Endometrium (tissue), 2 donors: ENCODE measurements around the gene ZNF791.
"Not testable (repeated sequence)": the region's sequence is repeated elsewhere in the genome, so short reads cannot be mapped to it uniquely, and the experiment has no call there.

Source experiments
- FAIRE-seq: peaks from 2 replicates; lab custom pipeline; 2012; peaks lifted over from hg19 to GRCh38; lab: Jason Lieb, UNC
- donor health status: control.
- donor health status: control.

The ZNF791 gene

GRCh38 chr19:12610540-12611360 is at the start of gene ZNF791, which contains the start of gene ZNF490:
Gene ZNF791 (plus strand): TSS chr19:12610920. CDS start chr19:12611080, 160 bp downstream.
Gene ZNF490 (minus strand): TSS chr19:12610813. CDS start chr19:12610680, 133 bp downstream.
- FAIRE-seq: peak; percentile 95

DNA sequence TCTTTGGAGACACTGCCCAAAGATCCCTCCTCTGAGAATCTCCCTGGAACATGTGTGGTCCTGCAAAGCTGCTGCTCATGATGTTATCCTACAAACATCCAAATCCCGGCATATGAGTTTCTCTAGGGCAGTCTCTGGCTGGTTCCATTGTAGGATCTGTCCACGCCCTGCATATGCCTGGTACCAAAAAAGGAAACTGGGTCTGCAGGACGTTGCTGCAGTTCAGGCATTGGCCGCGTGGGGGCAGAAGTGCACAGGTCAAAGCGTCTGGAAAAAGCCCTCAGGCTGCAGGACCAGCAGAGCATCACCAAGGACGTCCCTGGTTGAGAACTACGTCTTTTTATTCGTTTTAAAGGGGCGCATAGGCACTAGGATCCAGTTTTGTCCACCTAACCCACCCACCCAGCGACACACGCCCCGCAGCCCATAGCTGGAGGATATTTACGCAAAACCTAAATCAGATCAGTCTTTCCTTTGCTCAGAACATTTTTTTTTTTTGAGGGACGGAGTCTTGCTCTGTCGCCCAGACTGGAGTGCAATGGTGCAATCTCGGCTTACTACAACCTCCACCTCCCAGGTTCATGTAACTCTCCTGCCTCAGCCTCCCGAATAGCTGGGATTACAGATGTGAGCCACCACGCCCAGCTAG is 46.6 kb upstream of the ZNF791 start:
- peak; percentile 72 for FAIRE-seq

- not testable (repeated sequence) for FAIRE-seq
These were observed 44.3 kb upstream of the ZNF791 start for GRCh38 chr19:12566380-12566779.

GRCh38 chr19:12567951-12568350 is 42.8 kb upstream of the ZNF791 start:
- no peak for FAIRE-seq

- no peak for FAIRE-seq
These were observed 36.7 kb upstream of the ZNF791 start for GRCh38 chr19:12574036-12574435.

DNA sequence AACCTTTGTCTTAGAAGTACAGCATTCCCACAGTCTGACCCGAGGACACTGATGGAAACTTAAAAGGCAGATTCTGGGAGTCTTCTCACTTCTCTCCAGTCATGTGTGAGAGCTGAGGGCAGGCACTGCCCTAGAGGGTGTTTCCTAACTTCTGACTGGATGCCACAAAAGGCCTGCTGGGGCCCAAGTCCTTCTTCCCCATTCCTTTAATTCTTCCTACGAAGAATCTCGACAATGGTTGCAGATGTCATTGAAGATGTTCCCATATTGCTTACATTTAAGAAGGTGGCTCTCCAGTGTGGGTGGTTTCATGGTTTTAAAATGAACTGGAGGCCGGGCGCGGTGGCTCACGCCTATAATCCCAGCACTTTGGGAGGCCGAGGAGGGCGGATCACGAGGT is 32.1 kb upstream of the ZNF791 start:
- no peak for FAIRE-seq

- no peak for FAIRE-seq
These were observed 30.5 kb upstream of the ZNF791 start for GRCh38 chr19:12580180-12580694.

- FAIRE-seq: no peak
These were observed 29.6 kb upstream of the ZNF791 start for GRCh38 chr19:12581100-12581499.

DNA sequence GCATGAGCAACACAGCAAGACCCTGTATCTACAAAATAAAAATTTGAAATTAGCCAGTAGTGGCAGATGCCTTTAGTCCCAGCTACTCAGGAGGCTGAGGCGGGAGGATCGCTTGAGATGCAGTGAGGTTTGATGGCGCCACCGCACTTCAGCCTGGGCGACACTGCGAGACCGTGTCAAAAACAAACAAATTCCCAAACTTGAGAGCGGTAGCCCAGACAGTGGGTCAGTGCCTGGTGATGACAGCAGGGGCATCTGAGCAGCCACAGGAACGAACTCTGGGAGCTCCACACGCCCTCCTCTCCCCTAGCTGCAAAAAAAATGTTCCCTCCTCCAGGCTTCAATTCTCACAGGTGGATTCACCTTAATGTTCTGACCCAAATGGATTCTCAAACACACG is 14.2 kb upstream of the ZNF791 start:
- FAIRE-seq: no peak

DNA sequence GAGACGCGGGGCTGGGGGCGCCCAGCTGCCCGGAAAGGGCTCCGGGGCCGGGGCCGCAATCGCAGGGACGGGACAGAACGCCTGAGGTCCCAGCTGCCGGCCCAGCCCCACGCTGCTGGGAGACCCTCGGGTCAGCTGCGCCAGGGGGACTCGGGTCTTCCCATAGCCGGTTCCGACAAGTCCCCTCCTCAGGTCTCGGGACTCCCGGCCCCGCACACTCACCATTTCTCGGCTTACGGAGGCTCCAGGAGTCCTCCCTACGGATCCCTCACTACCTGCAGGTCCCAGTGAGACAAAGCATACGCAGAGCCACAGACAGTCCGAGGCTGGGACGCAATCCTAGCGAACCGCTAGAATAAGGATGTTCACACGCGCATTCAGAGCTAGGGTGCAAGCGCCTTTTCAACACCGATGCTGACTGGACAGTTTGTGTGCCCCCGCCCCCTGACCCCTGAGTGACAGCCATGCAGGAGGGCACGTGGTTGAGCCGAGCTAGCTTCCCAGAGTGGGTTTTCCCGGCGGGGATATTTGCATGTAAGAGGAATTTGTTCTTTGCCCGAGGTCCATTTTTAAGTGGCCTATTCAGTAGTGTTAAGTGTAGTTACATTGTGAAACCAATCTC is 13.7 kb upstream of the ZNF791 start:
- no peak for FAIRE-seq

- no peak for FAIRE-seq
These were observed 13.1 kb upstream of the ZNF791 start for GRCh38 chr19:12597594-12597993.

DNA sequence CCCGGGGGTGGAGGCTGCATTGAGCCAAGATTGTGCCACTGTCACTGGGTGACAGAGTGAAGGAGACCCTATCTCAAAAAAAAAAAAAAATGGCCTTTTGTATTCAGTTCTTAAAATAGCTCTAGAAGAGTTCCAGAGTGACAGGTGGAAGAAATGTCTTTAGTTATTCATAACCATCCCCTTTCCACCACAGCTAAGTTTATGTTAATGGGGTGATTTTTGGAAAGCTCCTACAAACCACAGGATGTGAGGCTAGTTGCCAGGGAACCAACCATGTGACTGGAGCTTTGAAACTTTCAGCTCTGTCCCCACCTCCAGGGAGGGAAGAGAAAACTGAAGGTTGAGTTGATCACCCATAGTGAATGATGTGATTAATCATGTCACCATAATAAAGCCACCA is 7.0 kb upstream of the ZNF791 start:
- FAIRE-seq: no peak

DNA sequence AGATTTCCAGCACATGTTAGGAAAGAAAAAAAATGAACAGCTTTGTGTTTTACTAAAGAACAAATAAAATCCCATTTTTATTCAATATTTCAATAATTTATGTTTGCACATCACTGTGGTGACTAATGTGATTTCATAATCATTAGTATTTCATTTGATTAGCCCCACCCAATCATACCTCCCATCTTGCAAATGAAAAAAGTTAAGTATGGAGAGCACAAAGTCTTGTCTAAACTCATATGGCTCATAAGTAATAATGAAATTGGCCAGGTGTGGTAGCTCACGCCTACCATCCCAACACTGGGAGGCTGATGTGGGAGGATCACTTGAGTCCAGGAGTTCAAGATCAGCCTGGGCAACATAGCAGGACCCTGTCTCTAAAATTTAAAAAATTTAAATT is 3.9 kb upstream of the ZNF791 start:
- FAIRE-seq: no peak

DNA sequence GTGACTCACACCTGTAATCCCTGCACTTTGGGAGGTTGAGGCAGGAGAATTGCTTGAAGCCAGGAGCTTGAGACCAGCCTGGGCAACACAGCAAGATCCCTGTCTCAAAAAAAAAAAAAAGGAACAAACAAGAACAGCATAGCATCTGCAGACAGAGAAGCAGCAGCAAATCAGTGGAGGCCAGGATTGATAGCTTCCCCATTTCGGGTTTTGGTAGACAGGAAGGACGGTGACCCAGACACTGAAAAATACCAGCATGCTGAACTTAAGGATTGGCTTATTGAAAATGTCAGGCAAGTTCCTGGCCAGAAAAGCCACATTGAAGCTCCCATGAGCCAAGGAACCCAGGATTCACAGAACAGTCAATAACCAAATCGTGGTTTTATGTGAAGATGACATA is 3.1 kb upstream of the ZNF791 start:
- FAIRE-seq: no peak

GRCh38 chr19:12611361-12611699 is 610 bp downstream of the ZNF791 start:
- no peak for FAIRE-seq

DNA sequence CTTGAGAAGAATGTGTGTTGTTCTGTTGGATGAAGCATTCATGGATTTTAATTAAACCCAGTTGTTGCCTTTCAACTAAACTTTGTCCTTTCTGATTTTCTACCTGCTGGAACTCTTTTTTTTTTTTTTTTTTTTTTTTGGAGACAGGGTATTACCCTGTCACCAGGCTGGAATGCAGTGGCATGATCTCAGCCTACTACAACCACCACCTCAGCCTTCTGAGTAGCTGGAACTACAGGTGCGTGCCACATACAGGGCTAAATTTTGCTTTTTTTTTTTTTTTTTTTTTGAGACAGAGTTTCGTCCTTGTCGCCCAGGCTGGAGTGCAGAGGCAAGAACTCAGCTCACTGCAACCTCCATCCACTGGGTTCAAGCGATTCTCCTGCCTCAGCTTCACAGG is 6.9 kb downstream of the ZNF791 start:
- no peak for FAIRE-seq

DNA sequence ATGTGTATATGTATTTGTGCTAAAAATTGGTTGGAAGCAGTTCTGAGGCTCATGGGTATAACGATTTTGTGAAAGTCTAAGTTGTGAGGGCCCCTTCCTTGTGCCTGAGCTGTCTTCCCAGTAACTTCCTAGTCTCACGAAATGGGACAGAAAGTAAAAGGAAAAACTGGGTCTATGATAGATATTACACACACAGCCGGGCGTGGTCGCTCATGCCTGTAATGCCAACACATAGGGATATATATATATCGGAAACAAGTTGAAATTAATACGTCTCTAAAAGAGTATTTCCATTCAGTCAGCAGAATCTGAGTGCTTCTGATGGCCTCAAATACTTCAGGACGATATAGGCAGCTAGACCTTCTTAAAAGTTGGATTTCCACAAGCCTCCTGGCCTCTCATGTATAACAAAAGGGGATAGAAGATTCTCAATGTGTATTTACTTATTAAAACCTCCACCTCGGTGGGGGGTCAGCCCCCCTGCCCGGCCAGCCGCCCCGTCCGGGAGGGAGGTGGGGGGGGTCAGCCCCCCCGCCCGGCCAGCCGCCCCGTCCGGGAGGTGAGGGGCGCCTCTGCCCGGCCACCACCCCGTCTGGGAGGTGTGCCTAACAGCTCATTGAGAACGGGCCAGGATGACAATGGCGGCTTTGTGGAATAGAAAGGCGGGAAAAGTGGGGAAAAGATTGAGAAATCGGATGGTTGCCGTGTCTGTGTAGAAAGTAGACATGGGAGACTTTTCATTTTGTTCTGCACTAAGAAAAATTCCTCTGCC is 10.7 kb downstream of the ZNF791 start:
- not testable (repeated sequence) for FAIRE-seq

GRCh38 chr19:12623361-12624031 is 12.8 kb downstream of the ZNF791 start:
- FAIRE-seq: no peak

DNA sequence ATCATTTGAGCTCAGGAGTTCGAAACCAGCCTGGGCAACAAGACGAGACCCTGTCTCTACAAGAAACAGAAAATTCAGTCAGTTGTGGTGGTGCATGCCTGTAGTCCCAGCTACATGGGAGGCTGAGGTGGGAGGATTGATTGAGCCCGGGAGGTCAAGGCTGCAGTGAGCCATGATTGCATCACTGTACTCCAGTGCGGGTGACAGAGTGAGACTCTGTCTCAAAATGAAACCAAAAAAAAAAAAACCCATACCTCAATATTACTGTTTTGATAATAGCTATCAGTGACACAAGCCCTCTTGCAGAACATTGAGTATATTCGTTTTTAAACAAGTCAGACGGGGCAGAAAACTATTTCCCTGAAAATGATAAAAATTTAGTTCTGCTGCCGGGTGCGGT is 16.2 kb downstream of the ZNF791 start:
- FAIRE-seq: no peak

DNA sequence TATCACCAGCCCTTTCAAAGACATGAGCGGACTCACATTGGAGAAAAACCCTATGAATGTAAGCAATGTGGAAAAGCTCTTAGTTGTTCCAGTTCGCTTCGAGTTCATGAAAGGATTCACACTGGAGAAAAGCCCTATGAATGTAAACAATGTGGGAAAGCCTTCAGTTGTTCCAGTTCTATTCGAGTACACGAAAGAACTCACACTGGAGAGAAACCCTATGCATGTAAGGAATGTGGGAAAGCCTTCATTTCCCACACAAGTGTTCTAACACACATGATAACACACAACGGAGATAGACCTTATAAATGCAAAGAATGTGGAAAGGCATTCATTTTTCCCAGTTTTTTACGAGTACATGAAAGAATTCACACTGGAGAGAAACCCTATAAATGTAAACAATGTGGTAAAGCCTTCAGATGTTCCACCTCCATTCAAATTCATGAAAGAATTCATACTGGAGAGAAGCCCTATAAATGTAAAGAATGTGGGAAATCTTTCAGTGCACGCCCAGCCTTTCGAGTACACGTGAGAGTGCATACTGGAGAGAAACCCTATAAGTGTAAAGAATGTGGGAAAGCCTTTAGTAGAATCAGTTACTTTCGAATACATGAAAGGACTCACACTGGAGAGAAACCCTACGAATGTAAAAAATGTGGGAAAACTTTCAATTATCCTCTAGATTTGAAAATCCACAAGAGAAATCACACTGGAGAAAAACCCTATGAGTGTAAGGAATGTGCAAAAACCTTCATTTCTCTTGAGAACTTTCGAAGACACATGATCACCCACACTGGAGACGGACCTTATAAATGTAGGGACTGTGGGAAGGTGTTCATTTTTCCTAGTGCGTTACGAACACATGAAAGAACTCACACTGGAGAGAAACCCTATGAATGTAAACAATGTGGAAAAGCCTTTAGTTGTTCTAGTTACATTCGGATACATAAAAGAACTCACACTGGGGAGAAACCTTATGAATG is 17.6 kb downstream of the ZNF791 start:
- FAIRE-seq: no peak
